Thyroid gland (tissue), 4 donors: ENCODE results near the gene PLBD1. TPM values are rescaled to one million over a fixed set of nuclear protein-coding genes. Genes with fewer than 3 reads are reported as not detected.

Experiments
- DNase-seq, 2 donors: peaks; one replicate each; pipeline ENCODE4 v3.0.0-alpha.2; 2019
- H3K27ac ChIP-seq, 3 donors: fragments of 200-600 bp; sonication (generic); 1 replicate in 2 of 3; 2 replicates in 1 of 3; pipeline ENCODE4 v1.5.1; 2016 to 2019; ENCODE audit warnings: mild to moderate bottlenecking in 1 of 3, moderate library complexity in 1 of 3
- H3K27me3 ChIP-seq: fragments of 200-600 bp; sonication (generic); one replicate; pipeline ENCODE4 v1.5.1; 2019
- H3K36me3 ChIP-seq, 2 donors: fragments of 200-600 bp; sonication (generic); one replicate each; pipeline ENCODE4 v1.5.1; 2016 to 2019
- H3K4me1 ChIP-seq, 2 donors: fragments of 200-600 bp; sonication (generic); one replicate each; pipeline ENCODE4 v1.5.1; 2017 to 2019
- H3K4me3 ChIP-seq, 3 donors: fragments of 200-600 bp; sonication (generic); replicated peaks in 1 of 3; 1 replicate in 2 of 3; 2 replicates in 1 of 3; pipeline ENCODE4 v1.5.1; 2016; ENCODE audit warnings: mild to moderate bottlenecking in 1 of 3
- H3K9me3 ChIP-seq: fragments of 200-600 bp; sonication (generic); one replicate; pipeline ENCODE4 v1.5.1; 2017
- CTCF ChIP-seq, 6 experiments: fragments of 200-600 bp in 3 of 6; fragments of 450-650 bp in 3 of 6; sonication (generic) in 3 of 6; IDR thresholded peaks; one replicate each; pipeline ENCODE4 v1.5.1; 2016 to 2019; ENCODE audit warnings: antibody characterized with exemption in 6 of 6, mild to moderate bottlenecking in 2 of 6, inconsistent platforms in 1 of 6, moderate library complexity in 1 of 6
- POLR2A ChIP-seq, 2 donors: fragments of 450-650 bp; IDR thresholded peaks; one replicate each; pipeline ENCODE4 v1.6.1; 2017; ENCODE audit warnings: antibody characterized with exemption in 2 of 2, mild to moderate bottlenecking in 2 of 2, moderate library complexity in 1 of 2
- WGBS, 2 donors: methylation state at CpG; one replicate each; pipeline ENCODE4 v1.1.5; 2017; 5-methylcytosine and 5-hydroxymethylcytosine counted together
- intact Hi-C: fragments of 100-400 bp; cut with DNase I; formaldehyde crosslinking; loops from one replicate; pipeline ENCODE4 v1.15.1; 2023
- total RNA-seq, 4 donors: library from RNA; depleted of rRNA; stranded (reverse); fragments of >200 nt; gene quantifications; one replicate each; pipeline ENCODE4 v1.2.3, GENCODE V29; 2016

The PLBD1 gene
- total RNA-seq, 4 donors from 2014 or later: 5.1 to 14.5 (median 10.6) TPM

GRCh38 chr12:14547571-14547970 is 20.1 kb downstream of the PLBD1 start:
- no peak for DNase-seq
- H3K27ac ChIP-seq: no peak overlapping the region
- intact Hi-C loops: no loop called here
- H3K4me3 ChIP-seq: no peak overlapping the region
- no peak for TF ChIP-seq POLR2A (IDR thresholded peaks at IDR 0.05)
- no peak for TF ChIP-seq CTCF (IDR thresholded peaks at IDR 0.05)
- H3K36me3 ChIP-seq: no peaks in the 10 kb centered on the region
- no peaks in the 10 kb centered on the region for H3K4me1 ChIP-seq
- 95 to 96% methylated on average over 4 of the region's 4 CpGs for WGBS, 2 donors
- H3K9me3 ChIP-seq: no peaks in the 10 kb centered on the region
- no peaks in the 10 kb centered on the region for H3K27me3 ChIP-seq

- H3K9me3 ChIP-seq: no peaks in the 10 kb centered on the region
- TF ChIP-seq POLR2A (IDR thresholded peaks at IDR 0.05) (no peak), CTCF (IDR thresholded peaks at IDR 0.05) (no peak)
- no peaks in the 10 kb centered on the region for H3K4me1 ChIP-seq
- no peak overlapping the region for H3K27ac ChIP-seq
- no peaks in the 10 kb centered on the region for H3K36me3 ChIP-seq
- intact Hi-C loops: no loop called here
- no peak overlapping the region for H3K4me3 ChIP-seq
- DNase-seq: no peak
- WGBS, 2 donors: 87 to 93% methylated on average over 7 of the region's 7 CpGs
- H3K27me3 ChIP-seq: no peaks in the 10 kb centered on the region
Observed at GRCh38 chr12:14545144-14546124, 22.2 kb downstream of the PLBD1 start.

GRCh38 chr12:14540801-14541462 is 26.8 kb downstream of the PLBD1 start:
- no peaks in the 10 kb centered on the region for H3K4me1 ChIP-seq
- no peak for TF ChIP-seq CTCF (IDR thresholded peaks at IDR 0.05)
- no peak overlapping the region for H3K27ac ChIP-seq
- no peaks in the 10 kb centered on the region for H3K9me3 ChIP-seq
- H3K4me3 ChIP-seq: no peak overlapping the region
- H3K36me3 ChIP-seq: no peaks in the 10 kb centered on the region
- 77 to 95% methylated on average over 4 of the region's 4 CpGs for WGBS, 2 donors
- intact Hi-C loops: no loop called here
- no peaks in the 10 kb centered on the region for H3K27me3 ChIP-seq
- DNase-seq: no peak

- Histone ChIP-seq H3K4me3 (no peak overlapping the region), H3K9me3 (no peaks in the 10 kb centered on the region), H3K36me3 (no peaks in the 10 kb centered on the region), H3K27ac (no peak overlapping the region), H3K4me1 (no peaks in the 10 kb centered on the region), H3K27me3 (no peaks in the 10 kb centered on the region)
- WGBS, 2 donors: 94 to 95% methylated on average over 5 of the region's 5 CpGs
- TF ChIP-seq CTCF (IDR thresholded peaks at IDR 0.05) (no peak), POLR2A (IDR thresholded peaks at IDR 0.05) (no peak)
- intact Hi-C loops: no loop called here
- DNase-seq: no peak
Observed at GRCh38 chr12:14537088-14537487, 30.6 kb downstream of the PLBD1 start.

GRCh38 chr12:14532152-14532551 is 35.5 kb downstream of the PLBD1 start:
- no peak overlapping the region for H3K4me3 ChIP-seq
- H3K36me3 ChIP-seq: no peaks in the 10 kb centered on the region
- no peaks in the 10 kb centered on the region for H3K27me3 ChIP-seq
- TF ChIP-seq POLR2A (IDR thresholded peaks at IDR 0.05): no peak
- no peak for TF ChIP-seq CTCF (IDR thresholded peaks at IDR 0.05)
- no peaks in the 10 kb centered on the region for H3K9me3 ChIP-seq
- no peaks in the 10 kb centered on the region for H3K4me1 ChIP-seq
- WGBS, 2 donors: 95 to 99% methylated on average over 9 to 10 of the region's 10 CpGs
- intact Hi-C loops: no loop called here
- H3K27ac ChIP-seq: no peak overlapping the region
- no peak for DNase-seq
